Upper lobe of left lung (tissue), 4 donors: ENCODE data around the gene PTK6.

Source experiments
- CTCF ChIP-seq, 6 experiments: fragments of 450-650 bp in 4 of 6; fragments of 200-600 bp in 2 of 6; sonication (generic) in 2 of 6; IDR thresholded peaks; one replicate each; pipeline ENCODE4 v1.5.1; 2016 to 2019; ENCODE audit warnings: antibody characterized with exemption in 6 of 6
- EP300 ChIP-seq, 4 donors: sonication (generic); formaldehyde crosslinking; IDR thresholded peaks; one replicate each; pipeline ENCODE4 v1.5.1; 2017; ENCODE audit warnings: antibody characterized with exemption in 4 of 4, control low read depth in 2 of 4
- POLR2A ChIP-seq, 4 donors: fragments of 450-650 bp; IDR thresholded peaks; one replicate each; pipeline ENCODE4 v1.5.1; 2016 to 2017; ENCODE audit warnings: antibody characterized with exemption in 4 of 4, mild to moderate bottlenecking in 2 of 4
- POLR2AphosphoS5 ChIP-seq, 2 donors: sonication (generic); formaldehyde crosslinking; IDR thresholded peaks; one replicate each; pipeline ENCODE4 v1.5.1; 2017; ENCODE audit warnings: antibody characterized with exemption in 2 of 2

GRCh38 chr20:63548542-63548941 lies 11.4 kb upstream of the PTK6 start:
- TF ChIP-seq POLR2A (IDR thresholded peaks at IDR 0.05) (no peak), POLR2AphosphoS5 (IDR thresholded peaks at IDR 0.05) (no peak), EP300 (IDR thresholded peaks at IDR 0.05) (no peak), CTCF (IDR thresholded peaks at IDR 0.05) (no peak)
